ENCODE results near the gene ESR1. TPM values are rescaled to one million over a fixed set of nuclear protein-coding genes. Genes with fewer than 3 reads are reported as not detected.

Gene ESR1
- total RNA-seq, 1 experiment from 2014 or later: 0.98 TPM

DNA sequence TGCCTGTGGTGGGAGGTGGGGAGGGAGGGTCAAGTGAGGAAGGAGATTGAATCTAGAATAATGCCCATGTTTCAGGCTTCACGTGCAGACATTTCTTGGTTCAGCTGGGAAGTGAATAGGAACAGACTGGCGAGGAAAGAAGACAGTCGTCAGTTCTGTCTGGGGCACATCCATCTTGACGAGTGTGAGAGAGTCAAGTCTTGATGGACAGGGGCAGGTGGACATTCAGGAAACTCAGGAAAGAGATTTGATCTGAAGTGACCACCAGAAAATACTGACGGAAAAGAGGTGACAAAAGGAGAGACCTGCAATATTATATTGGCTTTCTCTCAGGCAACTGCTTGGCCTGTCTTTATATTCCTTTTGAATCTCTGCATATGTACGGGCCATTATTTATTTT lies 68.6 kb downstream of the ESR1 start (continued):
- TF ChIP-seq, protein P1, sequence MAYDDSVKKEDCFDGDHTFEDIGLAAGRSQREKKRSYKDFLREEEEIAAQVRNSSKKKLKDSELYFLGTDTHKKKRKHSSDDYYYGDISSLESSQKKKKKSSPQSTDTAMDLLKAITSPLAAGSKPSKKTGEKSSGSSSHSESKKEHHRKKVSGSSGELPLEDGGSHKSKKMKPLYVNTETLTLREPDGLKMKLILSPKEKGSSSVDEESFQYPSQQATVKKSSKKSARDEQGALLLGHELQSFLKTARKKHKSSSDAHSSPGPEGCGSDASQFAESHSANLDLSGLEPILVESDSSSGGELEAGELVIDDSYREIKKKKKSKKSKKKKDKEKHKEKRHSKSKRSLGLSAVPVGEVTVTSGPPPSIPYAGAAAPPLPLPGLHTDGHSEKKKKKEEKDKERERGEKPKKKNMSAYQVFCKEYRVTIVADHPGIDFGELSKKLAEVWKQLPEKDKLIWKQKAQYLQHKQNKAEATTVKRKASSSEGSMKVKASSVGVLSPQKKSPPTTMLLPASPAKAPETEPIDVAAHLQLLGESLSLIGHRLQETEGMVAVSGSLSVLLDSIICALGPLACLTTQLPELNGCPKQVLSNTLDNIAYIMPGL (CRISPR knock-in tag; IDR thresholded peaks at IDR 0.05): no peak

DNA sequence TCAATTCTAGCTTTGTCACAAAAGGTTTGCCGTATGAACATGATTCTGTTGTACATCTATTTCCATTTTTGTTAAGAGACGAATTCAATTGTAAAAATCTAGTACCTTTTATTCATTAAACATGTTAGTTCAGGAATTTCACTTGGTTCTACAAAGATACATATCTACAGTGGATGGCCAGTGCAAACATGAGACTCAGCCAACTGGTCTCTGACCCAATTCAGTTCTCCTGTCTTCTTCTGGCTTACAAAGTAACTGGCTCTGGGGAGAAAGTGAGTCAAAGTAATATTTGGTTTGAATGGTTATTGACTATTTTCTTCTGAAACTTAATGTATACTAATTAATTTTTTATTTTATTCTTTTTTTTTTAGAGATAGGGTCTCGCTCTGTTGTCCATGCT lies 70.0 kb downstream of the ESR1 start:
- Mint-ChIP-seq H3K4me3 (no peak overlapping the region), H3K27me3 (ENCODE audit: low read depth) (no peaks in the 10 kb centered on the region), H3K27ac (no peak overlapping the region), H3K36me3 (no peaks in the 10 kb centered on the region), H3K9me3 (no peaks in the 10 kb centered on the region), H3K4me1 (0 out of 2 replicates have a peak, but pooled peaks cover 4% of the 10 kb centered on the region)
- ATAC-seq (no peak), DNase-seq (ENCODE audit: low spot score) (no peak)
- POLR2A ChIA-PET: no interaction called here
- no peak for TF ChIP-seq IRF2 (CRISPR knock-in tag; IDR thresholded peaks at IDR 0.05; ENCODE audit: borderline replicate concordance, low read depth)
- no peak for TF ChIP-seq ZNF317 (CRISPR knock-in tag; IDR thresholded peaks at IDR 0.05; ENCODE audit: borderline replicate concordance, low read depth)
- TF ChIP-seq ATF1 (CRISPR knock-in tag; IDR thresholded peaks at IDR 0.05): no peak
- no peak for TF ChIP-seq FOXK1 (CRISPR knock-in tag; IDR thresholded peaks at IDR 0.05)
- TF ChIP-seq TEAD1 (CRISPR knock-in tag; IDR thresholded peaks at IDR 0.05): no peak
- no peak for TF ChIP-seq HMGA2 (CRISPR knock-in tag; IDR thresholded peaks at IDR 0.05)
- TF ChIP-seq, protein P2, sequence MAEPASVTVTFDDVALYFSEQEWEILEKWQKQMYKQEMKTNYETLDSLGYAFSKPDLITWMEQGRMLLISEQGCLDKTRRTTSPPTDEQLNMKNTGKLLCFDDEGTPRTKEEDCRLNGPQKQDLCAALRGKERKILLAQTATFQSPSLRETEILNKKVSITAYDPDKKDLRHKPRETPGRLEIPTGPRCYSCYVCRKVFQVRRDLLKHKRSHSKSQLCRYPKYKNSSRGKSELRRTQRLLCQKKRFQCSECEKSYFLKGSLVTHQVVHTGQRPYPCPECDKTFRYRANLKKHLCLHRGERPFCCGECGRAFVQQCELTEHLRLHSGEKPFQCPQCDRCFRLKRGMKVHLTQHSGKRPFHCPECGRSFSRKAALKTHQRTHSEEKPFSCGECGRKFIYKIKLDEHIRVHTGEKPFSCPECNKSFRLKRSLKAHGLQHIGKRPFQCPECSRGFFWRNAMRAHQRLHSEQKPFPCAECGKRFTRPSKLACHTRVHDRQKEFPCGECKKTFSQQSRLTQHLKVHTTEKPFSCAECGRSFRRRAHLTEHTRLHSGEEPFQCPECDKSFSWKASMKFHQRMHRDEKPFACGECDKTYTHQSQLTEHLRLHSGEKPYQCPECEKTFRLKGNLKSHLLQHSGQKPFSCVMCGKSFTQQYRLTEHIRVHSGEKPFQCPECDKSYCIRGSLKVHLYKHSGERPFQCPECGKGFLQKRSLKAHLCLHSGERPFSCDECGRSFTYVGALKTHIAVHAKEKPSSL (CRISPR knock-in tag; conservative IDR thresholded peaks at IDR 0.05): no peak
- no peak for TF ChIP-seq ZNF396 (CRISPR knock-in tag; IDR thresholded peaks at IDR 0.05; ENCODE audit: borderline replicate concordance)
- TF ChIP-seq, protein P3, sequence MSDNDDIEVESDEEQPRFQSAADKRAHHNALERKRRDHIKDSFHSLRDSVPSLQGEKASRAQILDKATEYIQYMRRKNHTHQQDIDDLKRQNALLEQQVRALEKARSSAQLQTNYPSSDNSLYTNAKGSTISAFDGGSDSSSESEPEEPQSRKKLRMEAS (CRISPR knock-in tag; IDR thresholded peaks at IDR 0.05): no peak
- TF ChIP-seq ZNF219 (CRISPR knock-in tag; IDR thresholded peaks at IDR 0.05; ENCODE audit: borderline replicate concordance): no peak
- TF ChIP-seq CREM (CRISPR knock-in tag; IDR thresholded peaks at IDR 0.05): no peak
- CTCF ChIA-PET: no interaction called here

DNA sequence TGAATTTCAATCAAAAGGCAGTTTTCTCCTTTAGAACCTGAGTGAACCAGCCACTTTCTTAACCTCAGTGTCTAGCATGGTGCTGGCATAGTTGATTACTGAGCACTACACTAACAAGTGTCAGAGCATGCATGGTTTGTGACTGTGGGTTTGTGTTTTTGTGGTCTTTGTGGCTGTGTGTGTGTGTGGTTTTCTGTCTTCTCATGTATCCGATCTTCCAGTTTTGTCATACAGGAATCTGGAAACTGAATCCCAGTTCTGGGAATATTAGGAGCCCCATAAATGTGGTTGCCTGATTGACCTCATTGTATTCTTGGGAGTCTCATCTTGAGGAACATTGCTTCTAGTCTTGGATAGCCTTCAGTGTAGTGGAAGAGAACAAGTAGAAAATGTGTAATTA lies 73.7 kb downstream of the ESR1 start:
- no peak for DNase-seq (ENCODE audit: low spot score)
- Mint-ChIP-seq H3K36me3 (no peaks in the 10 kb centered on the region), H3K4me3 (no peak overlapping the region), H3K9me3 (no peaks in the 10 kb centered on the region), H3K27ac (no peak overlapping the region), H3K27me3 (ENCODE audit: low read depth) (no peaks in the 10 kb centered on the region), H3K4me1 (0 out of 2 replicates have a peak, but pooled peaks cover 2% of the 10 kb centered on the region)
- CTCF ChIA-PET: no interaction called here
- ATAC-seq: no peak
- POLR2A ChIA-PET: no interaction called here
- TF ChIP-seq NFATC4 (CRISPR knock-in tag; IDR thresholded peaks at IDR 0.05) (no peak), SMAD4 (CRISPR knock-in tag; IDR thresholded peaks at IDR 0.05) (no peak), KAT7 (CRISPR knock-in tag; IDR thresholded peaks at IDR 0.05; ENCODE audit: borderline replicate concordance) (no peak), ZNF263 (CRISPR knock-in tag; IDR thresholded peaks at IDR 0.05; ENCODE audit: low read depth) (no peak)
- TF ChIP-seq, protein P4, sequence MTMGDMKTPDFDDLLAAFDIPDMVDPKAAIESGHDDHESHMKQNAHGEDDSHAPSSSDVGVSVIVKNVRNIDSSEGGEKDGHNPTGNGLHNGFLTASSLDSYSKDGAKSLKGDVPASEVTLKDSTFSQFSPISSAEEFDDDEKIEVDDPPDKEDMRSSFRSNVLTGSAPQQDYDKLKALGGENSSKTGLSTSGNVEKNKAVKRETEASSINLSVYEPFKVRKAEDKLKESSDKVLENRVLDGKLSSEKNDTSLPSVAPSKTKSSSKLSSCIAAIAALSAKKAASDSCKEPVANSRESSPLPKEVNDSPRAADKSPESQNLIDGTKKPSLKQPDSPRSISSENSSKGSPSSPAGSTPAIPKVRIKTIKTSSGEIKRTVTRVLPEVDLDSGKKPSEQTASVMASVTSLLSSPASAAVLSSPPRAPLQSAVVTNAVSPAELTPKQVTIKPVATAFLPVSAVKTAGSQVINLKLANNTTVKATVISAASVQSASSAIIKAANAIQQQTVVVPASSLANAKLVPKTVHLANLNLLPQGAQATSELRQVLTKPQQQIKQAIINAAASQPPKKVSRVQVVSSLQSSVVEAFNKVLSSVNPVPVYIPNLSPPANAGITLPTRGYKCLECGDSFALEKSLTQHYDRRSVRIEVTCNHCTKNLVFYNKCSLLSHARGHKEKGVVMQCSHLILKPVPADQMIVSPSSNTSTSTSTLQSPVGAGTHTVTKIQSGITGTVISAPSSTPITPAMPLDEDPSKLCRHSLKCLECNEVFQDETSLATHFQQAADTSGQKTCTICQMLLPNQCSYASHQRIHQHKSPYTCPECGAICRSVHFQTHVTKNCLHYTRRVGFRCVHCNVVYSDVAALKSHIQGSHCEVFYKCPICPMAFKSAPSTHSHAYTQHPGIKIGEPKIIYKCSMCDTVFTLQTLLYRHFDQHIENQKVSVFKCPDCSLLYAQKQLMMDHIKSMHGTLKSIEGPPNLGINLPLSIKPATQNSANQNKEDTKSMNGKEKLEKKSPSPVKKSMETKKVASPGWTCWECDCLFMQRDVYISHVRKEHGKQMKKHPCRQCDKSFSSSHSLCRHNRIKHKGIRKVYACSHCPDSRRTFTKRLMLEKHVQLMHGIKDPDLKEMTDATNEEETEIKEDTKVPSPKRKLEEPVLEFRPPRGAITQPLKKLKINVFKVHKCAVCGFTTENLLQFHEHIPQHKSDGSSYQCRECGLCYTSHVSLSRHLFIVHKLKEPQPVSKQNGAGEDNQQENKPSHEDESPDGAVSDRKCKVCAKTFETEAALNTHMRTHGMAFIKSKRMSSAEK (CRISPR knock-in tag; IDR thresholded peaks at IDR 0.05; ENCODE audit: borderline replicate concordance): no peak
- TF ChIP-seq, protein P5, sequence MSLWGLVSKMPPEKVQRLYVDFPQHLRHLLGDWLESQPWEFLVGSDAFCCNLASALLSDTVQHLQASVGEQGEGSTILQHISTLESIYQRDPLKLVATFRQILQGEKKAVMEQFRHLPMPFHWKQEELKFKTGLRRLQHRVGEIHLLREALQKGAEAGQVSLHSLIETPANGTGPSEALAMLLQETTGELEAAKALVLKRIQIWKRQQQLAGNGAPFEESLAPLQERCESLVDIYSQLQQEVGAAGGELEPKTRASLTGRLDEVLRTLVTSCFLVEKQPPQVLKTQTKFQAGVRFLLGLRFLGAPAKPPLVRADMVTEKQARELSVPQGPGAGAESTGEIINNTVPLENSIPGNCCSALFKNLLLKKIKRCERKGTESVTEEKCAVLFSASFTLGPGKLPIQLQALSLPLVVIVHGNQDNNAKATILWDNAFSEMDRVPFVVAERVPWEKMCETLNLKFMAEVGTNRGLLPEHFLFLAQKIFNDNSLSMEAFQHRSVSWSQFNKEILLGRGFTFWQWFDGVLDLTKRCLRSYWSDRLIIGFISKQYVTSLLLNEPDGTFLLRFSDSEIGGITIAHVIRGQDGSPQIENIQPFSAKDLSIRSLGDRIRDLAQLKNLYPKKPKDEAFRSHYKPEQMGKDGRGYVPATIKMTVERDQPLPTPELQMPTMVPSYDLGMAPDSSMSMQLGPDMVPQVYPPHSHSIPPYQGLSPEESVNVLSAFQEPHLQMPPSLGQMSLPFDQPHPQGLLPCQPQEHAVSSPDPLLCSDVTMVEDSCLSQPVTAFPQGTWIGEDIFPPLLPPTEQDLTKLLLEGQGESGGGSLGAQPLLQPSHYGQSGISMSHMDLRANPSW (CRISPR knock-in tag; conservative IDR thresholded peaks at IDR 0.05; ENCODE audit: low read depth): no peak
- TF ChIP-seq, protein P6, sequence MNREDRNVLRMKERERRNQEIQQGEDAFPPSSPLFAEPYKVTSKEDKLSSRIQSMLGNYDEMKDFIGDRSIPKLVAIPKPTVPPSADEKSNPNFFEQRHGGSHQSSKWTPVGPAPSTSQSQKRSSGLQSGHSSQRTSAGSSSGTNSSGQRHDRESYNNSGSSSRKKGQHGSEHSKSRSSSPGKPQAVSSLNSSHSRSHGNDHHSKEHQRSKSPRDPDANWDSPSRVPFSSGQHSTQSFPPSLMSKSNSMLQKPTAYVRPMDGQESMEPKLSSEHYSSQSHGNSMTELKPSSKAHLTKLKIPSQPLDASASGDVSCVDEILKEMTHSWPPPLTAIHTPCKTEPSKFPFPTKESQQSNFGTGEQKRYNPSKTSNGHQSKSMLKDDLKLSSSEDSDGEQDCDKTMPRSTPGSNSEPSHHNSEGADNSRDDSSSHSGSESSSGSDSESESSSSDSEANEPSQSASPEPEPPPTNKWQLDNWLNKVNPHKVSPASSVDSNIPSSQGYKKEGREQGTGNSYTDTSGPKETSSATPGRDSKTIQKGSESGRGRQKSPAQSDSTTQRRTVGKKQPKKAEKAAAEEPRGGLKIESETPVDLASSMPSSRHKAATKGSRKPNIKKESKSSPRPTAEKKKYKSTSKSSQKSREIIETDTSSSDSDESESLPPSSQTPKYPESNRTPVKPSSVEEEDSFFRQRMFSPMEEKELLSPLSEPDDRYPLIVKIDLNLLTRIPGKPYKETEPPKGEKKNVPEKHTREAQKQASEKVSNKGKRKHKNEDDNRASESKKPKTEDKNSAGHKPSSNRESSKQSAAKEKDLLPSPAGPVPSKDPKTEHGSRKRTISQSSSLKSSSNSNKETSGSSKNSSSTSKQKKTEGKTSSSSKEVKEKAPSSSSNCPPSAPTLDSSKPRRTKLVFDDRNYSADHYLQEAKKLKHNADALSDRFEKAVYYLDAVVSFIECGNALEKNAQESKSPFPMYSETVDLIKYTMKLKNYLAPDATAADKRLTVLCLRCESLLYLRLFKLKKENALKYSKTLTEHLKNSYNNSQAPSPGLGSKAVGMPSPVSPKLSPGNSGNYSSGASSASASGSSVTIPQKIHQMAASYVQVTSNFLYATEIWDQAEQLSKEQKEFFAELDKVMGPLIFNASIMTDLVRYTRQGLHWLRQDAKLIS (CRISPR knock-in tag; IDR thresholded peaks at IDR 0.05; ENCODE audit: borderline replicate concordance): no peak
